Colonic mucosa (tissue), 4 donors: ENCODE data around the gene TXNDC9. TPM values are rescaled to one million over a fixed set of nuclear protein-coding genes. Genes with fewer than 3 reads are reported as not detected.
A peak's percentile ranks its signal among the peaks of the same experiment; 100 is the strongest.
"Not testable (repeated sequence)": the region's sequence is repeated elsewhere in the genome, so short reads cannot be mapped to it uniquely, and the experiment has no call there.

Experiments
- DNase-seq: peaks from one replicate; pipeline ENCODE4 v3.0.0-alpha.2; 2020
- H3K27ac ChIP-seq: fragments of 200-600 bp; one replicate; pipeline ENCODE4 v1.8.0; 2021
- H3K27me3 ChIP-seq: fragments of 200-600 bp; one replicate; pipeline ENCODE4 v1.8.0; 2021
- H3K36me3 ChIP-seq: fragments of 200-600 bp; one replicate; pipeline ENCODE4 v1.8.0; 2021
- H3K4me1 ChIP-seq: fragments of 200-600 bp; one replicate; pipeline ENCODE4 v1.8.0; 2021; ENCODE audit warnings: mild to moderate bottlenecking
- H3K4me3 ChIP-seq: fragments of 200-600 bp; one replicate; pipeline ENCODE4 v1.8.0; 2021
- H3K9ac ChIP-seq, 2 donors: one replicate each; pipeline ENCODE4 v1.7.0; 2013; ENCODE audit warnings: control low read depth in 2 of 2, low read depth in 2 of 2, low read length in 2 of 2
- H3K9me3 ChIP-seq: fragments of 200-600 bp; one replicate; pipeline ENCODE4 v1.8.0; 2021
- CTCF ChIP-seq: fragments of 200-600 bp; IDR thresholded peaks from one replicate; pipeline ENCODE4 v1.8.0; 2022; ENCODE audit warnings: antibody characterized with exemption, mild to moderate bottlenecking
- intact Hi-C: fragments of 100-400 bp; cut with DNase I; formaldehyde crosslinking; loops from one replicate; pipeline ENCODE4 v1.14.1; 2022
- total RNA-seq, 2 donors: library from RNA; stranded (reverse); fragmentation: NEBNext Ultra II Directional in 1 of 2; extraction: Animal tissue kit (Norgen Biotek cat#: 25700) in 1 of 2; gene quantifications; one replicate each; pipeline ENCODE4 v1.2.1, GENCODE V29; 2021
- donor health status: healthy.
- donor health status: DM: no; HTN: no; CAD: no.
- donor health status: DM: no; HTN: no; CAD: no.

TXNDC9 gene
- total RNA-seq, 2 donors from 2014 or later: 25.9 to 26.2 TPM

- H3K27me3 ChIP-seq: no peaks in the 10 kb centered on the region
- intact Hi-C loops: no loop called here
- H3K9me3 ChIP-seq: no peaks in the 10 kb centered on the region
- TF ChIP-seq CTCF: no peak
- no peaks in the 10 kb centered on the region for H3K4me1 ChIP-seq
- H3K36me3 ChIP-seq: no peaks in the 10 kb centered on the region
- DNase-seq: no peak
- H3K27ac ChIP-seq: no peak overlapping the region
- no peak overlapping the region for H3K4me3 ChIP-seq
- H3K9ac ChIP-seq: no peak overlapping the region
Observed at GRCh38 chr2:99317161-99317872, 18.8 kb downstream of the TXNDC9 start.

GRCh38 chr2:99301097-99301496 is 35.0 kb downstream of the TXNDC9 start, which contains the start of gene LYG1:
TSS of gene LYG1 (minus strand) at chr2:99301197. CDS start at chr2:99295670, 5,527 bp downstream.
- H3K36me3 ChIP-seq, DNase-seq, H3K9ac ChIP-seq, H3K9me3 ChIP-seq, H3K27ac ChIP-seq, intact Hi-C loops, H3K4me3 ChIP-seq, H3K27me3 ChIP-seq, H3K4me1 ChIP-seq: not testable (repeated sequence)

- H3K9me3 ChIP-seq: no peaks in the 10 kb centered on the region
- H3K4me1 ChIP-seq: no peaks in the 10 kb centered on the region
- H3K9ac ChIP-seq: no peak overlapping the region
- intact Hi-C loops: no loop called here
- no peaks in the 10 kb centered on the region for H3K27me3 ChIP-seq
- TF ChIP-seq CTCF: no peak
- H3K36me3 ChIP-seq: no peaks in the 10 kb centered on the region
- no peak overlapping the region for H3K4me3 ChIP-seq
- no peak overlapping the region for H3K27ac ChIP-seq
- DNase-seq: no peak
Observed at GRCh38 chr2:99299580-99299979, 36.6 kb downstream of the TXNDC9 start.

- intact Hi-C loops: no loop called here
- no peak overlapping the region for H3K4me3 ChIP-seq
- H3K36me3 ChIP-seq: no peaks in the 10 kb centered on the region
- H3K9ac ChIP-seq: no peak overlapping the region
- no peaks in the 10 kb centered on the region for H3K9me3 ChIP-seq
- TF ChIP-seq CTCF: no peak
- no peaks in the 10 kb centered on the region for H3K4me1 ChIP-seq
- no peaks in the 10 kb centered on the region for H3K27me3 ChIP-seq
- H3K27ac ChIP-seq: no peak overlapping the region
- DNase-seq: no peak
Observed at GRCh38 chr2:99297994-99298393, 38.1 kb downstream of the TXNDC9 start.

- no peaks in the 10 kb centered on the region for H3K4me1 ChIP-seq
- DNase-seq: peak; percentile 18
- no peak overlapping the region for H3K27ac ChIP-seq
- no peaks in the 10 kb centered on the region for H3K36me3 ChIP-seq
- H3K27me3 ChIP-seq: no peaks in the 10 kb centered on the region
- H3K9ac ChIP-seq: no peak overlapping the region
- H3K4me3 ChIP-seq: no peak overlapping the region
- no peaks in the 10 kb centered on the region for H3K9me3 ChIP-seq
- intact Hi-C loops: no loop called here
- TF ChIP-seq CTCF: no peak
Observed at GRCh38 chr2:99285526-99285925, 50.6 kb downstream of the TXNDC9 start.

- Histone ChIP-seq H3K4me1 (no peaks in the 10 kb centered on the region), H3K36me3 (no peaks in the 10 kb centered on the region), H3K27ac (no peak overlapping the region), H3K9me3 (no peaks in the 10 kb centered on the region), H3K9ac (no peak overlapping the region), H3K27me3 (no peaks in the 10 kb centered on the region), H3K4me3 (no peak overlapping the region)
- DNase-seq: no peak
- TF ChIP-seq CTCF: no peak
- intact Hi-C loops: no loop called here
Observed at GRCh38 chr2:99279969-99280695, 56.0 kb downstream of the TXNDC9 start.
